GM10266 (cell line): ENCODE data around the gene SUN5.

Experiments
- DNase-seq: peaks from one replicate; pipeline ENCODE4 v3.0.0; 2012; ENCODE audit errors: extremely low spot score
- TF ChIP-seq, protein P1 (sequence below): IDR thresholded peaks from 2 replicates; pipeline ENCODE4 v1.5.1; 2012; ENCODE audit warnings: mild to moderate bottlenecking, low read depth; ENCODE audit not compliant: control insufficient read depth, insufficient read depth; ENCODE audit errors: missing control alignments

The SUN5 gene

DNA sequence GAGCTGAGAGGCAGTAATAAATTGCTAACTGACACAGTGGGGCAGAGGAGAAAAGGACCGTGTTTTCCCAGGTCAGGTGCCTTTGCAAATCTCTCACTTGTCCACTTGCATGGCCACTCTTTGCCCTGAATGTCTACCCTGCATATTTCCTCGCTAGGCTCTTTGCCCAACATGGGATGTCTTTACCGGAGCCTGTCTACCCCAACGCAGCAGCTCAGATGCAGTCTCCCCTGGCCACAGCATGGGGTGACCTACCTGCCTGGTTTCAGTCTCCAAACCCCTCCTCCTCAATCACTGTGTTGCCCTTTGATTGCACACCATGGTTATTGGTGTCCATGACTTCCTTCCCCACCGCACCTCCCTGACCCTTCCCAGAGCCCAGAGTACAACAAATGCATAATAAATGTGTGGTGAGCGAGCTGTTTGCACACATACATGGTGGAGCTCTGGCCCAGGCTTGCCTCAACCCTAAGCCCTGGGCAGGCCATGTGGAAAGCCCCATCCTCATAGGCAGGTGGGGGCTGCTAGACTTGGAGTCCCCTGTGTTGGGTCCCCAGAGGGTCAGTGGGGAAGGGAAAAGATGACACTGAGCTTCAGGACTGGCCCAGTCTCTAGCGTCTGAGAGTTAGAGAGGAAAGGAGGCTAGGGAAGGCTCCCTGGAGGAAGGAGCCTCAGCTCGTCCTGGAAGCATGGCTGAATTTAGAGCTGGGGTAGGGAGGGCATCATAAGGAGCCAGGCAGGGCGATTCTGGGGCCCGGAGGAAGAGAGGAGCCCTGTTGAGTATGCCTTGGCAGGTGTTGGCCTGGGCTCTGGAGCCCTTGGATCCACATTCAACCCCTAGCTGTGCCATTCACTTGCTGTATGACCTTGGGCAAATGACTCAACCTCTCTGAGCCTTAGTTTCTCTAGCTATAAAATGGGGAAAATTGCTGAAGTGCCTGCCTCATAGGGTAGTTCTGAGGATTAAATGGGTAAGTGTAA lies 22.8 kb upstream of the SUN5 start:
- DNase-seq, result no peak
- TF ChIP-seq, protein P1, sequence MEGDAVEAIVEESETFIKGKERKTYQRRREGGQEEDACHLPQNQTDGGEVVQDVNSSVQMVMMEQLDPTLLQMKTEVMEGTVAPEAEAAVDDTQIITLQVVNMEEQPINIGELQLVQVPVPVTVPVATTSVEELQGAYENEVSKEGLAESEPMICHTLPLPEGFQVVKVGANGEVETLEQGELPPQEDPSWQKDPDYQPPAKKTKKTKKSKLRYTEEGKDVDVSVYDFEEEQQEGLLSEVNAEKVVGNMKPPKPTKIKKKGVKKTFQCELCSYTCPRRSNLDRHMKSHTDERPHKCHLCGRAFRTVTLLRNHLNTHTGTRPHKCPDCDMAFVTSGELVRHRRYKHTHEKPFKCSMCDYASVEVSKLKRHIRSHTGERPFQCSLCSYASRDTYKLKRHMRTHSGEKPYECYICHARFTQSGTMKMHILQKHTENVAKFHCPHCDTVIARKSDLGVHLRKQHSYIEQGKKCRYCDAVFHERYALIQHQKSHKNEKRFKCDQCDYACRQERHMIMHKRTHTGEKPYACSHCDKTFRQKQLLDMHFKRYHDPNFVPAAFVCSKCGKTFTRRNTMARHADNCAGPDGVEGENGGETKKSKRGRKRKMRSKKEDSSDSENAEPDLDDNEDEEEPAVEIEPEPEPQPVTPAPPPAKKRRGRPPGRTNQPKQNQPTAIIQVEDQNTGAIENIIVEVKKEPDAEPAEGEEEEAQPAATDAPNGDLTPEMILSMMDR, result no peak

DNA sequence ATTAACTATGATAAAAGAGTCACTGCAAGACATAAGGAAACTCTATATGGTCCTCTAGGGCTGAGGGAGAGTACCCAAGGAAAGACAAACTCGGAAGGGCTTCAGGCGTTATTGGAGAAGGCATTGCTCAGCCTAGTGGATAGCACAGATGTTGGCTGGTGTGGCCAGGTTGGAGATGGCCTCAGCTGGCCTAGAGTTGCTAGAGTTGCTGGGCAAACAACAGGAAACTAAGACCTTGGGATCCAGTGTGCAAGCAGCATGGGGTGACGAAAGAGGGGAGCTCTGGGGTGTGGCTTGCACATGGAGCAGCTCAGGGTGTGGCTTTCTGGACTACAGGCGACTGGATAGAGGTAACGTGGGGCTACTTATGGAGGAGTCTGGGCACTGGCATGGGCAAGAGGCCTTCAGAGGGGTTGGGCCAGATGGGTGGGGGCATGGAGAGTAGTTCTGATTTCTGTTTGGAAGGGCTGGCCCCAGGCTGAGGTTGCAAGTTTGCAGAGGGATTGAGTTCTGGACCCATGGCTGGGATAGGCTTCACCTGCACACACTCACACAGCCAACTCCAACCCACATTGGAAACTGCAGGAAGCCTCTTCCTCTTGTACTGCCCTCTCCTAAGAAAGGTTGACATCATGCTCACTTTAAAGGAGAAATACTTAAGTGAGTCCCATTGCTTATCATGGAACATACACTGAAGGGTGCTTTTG lies 22.0 kb upstream of the SUN5 start:
- TF ChIP-seq, protein P1, result no peak
- no peak for DNase-seq

DNA sequence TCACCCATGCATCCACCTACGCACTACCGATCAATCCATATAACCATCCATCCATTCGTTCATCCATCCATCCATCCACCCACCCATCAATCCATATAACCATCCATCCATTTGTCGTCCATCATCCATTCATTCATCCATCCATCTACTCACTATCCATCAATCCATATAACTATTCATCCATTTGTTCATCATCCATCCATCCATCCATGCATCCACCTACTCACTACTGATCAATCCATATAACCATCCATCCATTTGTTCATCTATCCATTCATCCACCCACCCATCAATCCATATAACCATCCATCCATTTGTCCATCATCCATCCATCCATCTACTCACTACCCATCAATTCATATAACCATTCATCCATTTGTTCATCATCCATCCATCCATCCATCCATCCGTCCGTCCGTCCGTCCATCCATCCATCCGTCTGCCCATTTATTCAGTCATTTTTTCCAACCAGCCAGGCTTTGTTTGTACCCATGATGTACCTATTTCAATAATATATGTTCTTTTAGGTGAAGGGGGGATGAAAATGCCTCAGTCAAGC lies 21.2 kb upstream of the SUN5 start:
- no peak for DNase-seq
- TF ChIP-seq, protein P1, result no peak

DNA sequence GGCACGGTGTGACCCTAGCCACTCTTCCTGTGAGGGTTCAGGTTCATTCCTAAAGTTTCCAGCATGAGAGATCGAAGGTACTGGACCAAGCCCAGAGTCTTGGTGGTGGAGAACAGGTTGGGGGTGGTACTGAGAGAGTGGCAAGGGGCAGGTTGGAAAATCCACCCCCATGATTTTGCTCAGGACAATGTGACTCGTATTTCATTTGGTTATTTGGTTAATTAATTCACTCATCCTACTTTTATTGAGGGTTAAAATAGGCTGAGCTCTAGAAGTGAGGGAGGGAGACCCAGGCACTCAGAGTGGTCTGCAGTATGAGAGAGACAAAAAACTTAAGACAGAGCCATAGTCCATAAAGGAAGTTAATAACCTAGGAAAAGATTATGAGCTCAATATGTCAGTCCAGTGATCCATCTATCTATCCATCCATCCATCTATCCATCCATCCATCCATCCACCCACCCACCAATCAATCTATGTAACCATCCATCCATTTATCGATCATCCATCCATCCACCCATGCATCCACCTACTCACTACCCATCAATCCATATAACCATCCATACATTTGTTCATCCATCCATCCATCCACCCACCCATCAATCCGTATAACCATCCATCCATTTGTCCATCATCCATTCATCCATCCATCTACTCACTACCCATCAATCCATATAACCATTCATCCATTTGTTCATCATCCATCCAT lies 20.5 kb upstream of the SUN5 start:
- TF ChIP-seq, protein P1, result no peak
- no peak for DNase-seq

DNA sequence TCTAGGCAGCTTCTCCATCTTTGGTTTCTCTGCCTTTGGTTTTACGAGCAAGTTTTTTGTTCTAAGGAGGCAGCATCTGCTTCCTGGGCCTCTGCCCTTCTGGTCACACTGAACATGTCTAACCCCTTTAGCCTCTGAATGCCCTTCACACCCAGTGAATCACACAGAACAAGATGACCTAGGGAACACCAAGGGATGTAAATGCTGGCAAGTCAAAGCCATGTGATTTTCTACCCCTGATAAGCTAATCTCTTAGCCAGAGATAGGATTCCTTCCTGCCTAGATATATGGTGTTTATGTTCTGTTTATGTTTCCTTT lies 20.0 kb upstream of the SUN5 start:
- no peak for DNase-seq

DNA sequence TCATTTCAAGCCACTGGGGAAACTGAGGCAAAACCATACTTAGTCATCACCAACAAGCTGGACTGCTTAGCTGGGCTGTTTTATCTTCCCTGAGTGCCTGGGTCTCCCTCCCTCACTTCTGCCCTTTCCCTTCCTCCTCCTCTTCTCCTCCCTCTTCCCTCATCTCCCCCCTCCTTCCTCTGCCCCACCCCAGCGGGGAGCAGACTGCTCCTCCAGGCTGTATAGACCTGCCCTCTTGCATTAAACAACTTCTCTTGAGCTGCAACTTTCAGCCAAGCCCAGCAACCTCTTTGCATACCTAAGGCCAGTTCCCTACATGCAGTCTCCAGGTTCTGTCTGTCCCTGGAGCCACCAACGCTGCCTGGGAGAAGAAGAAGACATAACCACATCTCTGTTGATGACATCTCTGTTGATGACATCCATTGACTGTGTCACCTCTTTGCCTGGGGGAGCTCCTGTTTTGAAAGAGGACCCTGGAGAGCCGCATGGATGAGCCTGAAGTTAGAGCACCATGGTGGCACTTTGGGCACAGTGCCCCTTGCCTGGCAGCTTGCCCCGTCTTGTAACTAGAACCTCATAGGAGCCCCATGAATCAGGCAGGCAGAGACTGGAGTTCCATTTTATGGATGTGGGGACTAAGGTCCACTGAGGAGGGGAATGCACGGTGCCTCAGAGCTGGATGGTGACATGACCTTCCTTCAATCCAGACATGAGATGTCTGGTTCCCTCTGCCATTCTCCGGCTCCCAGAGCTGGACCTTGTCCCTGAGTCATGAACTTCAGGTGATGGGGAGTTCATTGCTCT lies 19.4 kb upstream of the SUN5 start:
- no peak for DNase-seq
- TF ChIP-seq, protein P1, result no peak

More for the DNA sequence above, 20.0 kb upstream of the SUN5 start:
- TF ChIP-seq, protein P1, result no peak
